Right forelimb (tissue), 1 donor: ENCODE measurements around the gene PIAS3.
"Not testable (repeated sequence)": the region's sequence is repeated elsewhere in the genome, so short reads cannot be mapped to it uniquely, and the experiment has no call there.

Source experiments
- DNase-seq: peaks from one replicate; pipeline ENCODE4 v3.0.0-alpha.2; 2018

The PIAS3 gene

GRCh38 chr1:145871994-145872924 is 13.4 kb upstream of the PIAS3 start:
- DNase-seq: peak; percentile 77

DNA sequence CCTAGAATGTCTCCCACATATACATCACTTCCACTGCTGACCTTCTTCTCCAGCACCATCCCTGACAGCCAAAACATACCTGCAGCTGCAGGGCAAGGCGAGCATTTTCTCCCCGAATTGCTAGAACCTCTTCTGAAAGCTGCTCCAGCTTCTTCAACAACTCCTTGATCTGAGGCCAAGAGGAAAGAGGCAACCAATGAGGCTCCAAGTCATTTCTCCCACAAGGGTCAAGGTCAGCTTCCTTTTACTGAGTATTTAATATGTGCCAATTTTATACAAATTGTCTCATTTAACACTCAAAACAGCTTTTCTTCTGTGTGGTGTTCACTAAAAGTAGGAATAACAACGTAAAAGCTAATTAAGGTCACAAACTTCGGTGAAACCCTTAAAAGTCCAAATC is 9.4 kb upstream of the PIAS3 start:
- no peak for DNase-seq

DNA sequence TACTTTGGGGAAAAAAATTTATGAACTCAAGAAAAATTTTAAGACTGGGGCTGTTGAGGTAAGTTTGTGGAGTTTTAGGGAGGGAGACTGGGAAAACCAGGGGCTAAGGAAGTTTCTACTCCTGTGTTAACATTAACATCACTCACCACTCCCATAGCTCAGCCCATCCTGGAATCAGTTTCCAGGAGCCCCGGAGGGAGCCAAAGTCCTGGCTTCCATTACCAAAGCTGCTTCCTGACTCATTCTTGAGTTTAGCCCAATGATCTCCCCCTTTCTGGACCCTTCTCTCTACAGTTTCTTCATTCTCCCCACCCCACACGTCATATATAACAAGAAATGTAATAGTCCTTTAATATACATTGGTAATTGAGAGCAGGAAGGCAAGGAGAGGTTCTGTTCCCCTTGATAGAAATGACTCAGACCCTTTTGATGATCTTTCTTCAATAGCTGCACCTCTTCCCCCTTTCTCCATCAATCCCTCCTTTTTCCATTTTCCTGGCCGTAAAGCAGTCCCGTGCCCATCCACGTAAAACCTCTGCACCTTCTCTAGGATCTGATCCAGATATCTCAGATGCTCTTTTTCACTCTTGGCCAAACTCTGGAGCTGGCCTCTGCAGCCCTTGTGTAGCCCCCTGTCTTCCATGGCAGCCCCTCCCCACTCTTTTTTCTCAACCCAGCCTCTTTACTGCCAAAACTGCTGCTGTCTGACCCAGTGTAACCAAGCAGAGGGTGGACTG is 4.6 kb upstream of the PIAS3 start:
- DNase-seq: peak; percentile 85

- DNase-seq: peak; percentile 92
Measured at GRCh38 chr1:145859491-145860023, 676 bp upstream of the PIAS3 start.

DNA sequence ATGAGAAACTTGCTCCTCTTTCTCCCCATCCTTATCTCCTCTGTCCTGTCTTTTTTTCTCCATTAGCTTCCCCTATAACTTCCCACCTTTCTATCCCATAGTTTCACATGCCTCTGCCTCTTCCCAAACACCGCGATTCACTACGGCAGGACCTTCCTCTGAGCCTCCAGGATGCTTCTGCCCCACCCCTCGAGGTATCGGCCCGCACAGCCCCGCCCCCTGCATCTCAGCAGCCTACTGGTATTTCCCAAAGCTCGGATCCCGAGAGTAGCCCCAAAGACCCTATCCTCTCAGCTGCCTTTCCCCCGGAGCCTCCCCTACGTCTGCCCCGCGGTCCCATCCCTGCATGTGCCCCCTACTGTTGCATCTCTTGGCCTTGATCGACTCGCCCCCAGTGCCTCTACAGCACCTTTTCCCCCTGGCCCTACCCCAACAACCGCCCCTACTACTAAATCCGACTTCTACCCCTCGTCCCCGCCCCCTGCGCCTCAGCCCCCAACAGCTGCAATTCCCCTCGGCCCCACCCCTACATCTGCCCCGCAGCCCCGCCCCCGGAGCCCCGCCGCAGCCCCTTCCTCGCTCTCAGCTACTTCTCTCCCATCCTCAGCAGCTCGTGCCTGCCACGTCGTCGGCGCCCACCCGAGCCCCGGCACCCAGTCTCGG is 512 bp downstream of the PIAS3 start:
- no peak for DNase-seq

GRCh38 chr1:145857170-145857569 is 1.7 kb downstream of the PIAS3 start:
- no peak for DNase-seq

- DNase-seq: no peak
Measured at GRCh38 chr1:145855426-145855948, 3.4 kb downstream of the PIAS3 start.

DNA sequence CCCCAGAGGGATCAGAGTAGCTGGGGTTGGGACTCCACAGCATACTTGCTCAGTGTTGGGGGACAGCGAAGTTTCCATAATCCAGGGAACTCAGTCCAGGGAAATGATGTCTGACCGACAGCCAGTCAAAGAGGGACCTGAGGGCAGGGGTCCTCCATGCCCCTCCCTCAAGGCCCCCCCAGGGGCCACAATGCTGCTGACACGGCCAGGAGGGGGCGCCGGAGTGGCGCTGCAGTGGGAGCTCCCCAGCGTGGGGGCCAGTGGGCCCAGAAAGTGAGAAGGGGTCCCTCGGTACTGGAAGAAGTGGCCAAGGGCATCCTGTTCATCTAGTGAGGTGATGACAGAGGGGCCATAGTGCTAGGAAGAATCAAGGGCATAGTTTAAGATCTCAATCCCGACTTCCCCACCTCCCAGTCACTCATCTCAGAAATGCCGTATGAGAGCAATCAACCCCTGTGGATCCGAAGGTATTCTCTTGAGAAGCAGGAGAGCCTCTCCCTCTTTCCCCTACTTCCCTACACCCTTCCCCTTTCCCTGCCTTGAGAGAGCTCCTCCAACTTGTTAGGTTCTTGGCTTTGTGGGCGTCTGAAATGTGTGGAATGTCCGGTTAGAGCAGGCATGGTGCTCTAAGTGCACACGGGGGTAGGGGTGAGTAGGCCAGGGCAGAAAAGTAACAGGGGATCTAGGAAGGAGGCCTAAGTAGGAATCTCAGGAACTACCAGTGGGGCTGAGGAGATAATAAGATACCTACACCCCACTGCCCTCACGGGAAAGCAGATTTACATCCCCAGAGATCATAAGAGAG is 9.3 kb downstream of the PIAS3 start:
- no peak for DNase-seq

DNA sequence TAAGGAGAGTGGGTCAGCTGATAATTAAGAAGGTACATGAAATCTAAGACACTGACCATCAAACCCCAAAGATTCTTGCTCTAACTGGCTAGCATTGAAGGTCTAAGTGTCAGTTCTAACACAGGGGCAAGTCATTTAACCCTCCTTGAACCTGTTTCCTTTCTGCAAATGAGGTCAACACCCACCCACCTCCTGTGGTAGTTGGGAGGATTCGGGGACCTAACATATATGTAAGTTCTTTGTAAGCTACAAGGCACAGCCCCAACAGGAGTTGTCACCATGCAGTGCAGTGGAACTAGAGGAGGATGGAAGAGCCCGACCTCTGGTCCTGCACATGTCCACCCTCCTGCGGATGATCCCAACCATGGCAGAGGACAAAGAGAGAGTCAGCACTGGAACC is 11.1 kb downstream of the PIAS3 start:
- DNase-seq: no peak

DNA sequence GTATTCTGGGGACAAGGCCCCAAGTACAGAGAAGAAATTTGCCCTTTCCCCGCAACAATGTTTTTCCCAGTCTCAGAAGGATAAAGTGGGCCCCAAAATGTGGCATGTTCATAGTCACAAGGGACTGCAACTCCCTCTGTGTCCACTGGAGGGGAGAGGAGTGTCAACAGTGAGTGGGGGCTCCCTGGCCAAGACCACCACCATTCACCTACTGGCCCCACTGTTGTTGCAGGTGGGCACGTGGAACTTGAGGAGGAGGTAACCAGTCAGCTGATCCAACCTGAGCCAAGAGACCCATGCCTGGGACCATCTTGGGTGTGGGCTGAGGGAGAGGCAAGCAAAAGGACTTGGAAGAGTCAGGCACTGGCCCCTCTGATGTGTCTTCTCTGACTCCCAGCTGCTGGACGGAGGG is 12.7 kb downstream of the PIAS3 start:
- DNase-seq: peak; percentile 70

DNA sequence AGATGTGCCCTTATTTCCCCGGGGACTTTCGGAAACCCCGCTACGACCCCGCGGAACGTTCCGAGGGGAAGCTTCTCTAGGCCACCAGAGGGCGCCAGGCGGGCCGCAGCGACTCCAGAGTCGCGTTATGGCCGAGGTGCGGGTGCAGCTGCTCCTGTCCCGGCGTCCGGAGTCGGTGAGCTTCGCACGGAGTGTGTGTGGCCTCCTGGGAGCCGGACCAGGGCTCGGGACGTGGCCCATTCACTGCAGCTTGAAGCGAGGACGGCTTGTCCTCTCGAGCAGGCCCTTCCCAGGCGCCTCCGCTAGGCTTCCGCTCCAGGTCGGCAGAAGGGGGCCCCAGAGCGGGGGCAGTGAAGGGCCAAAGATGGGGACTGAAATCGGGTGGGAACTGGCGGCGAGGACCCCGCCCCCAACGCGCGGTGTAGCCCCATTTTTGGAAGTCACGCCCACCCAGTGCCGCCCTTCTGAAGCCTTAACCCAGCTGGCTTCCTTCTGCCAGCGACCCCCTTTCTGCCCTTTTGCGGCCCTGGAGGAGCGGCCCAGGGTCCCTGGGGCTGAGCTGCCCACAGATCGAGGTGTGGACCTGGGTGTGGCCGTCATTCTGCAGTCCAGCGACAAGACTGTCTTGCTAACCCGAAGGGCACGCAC is 13.2 kb downstream of the PIAS3 start, which contains the start of gene NUDT17:
Gene NUDT17 (plus strand): TSS at position 117 of the 648 bp plus-strand sequence. CDS start 11 bp downstream, at position 128.
- peak; percentile 86 for DNase-seq

- DNase-seq: no peak
Measured at GRCh38 chr1:145845144-145845513, 13.8 kb downstream of the PIAS3 start.

DNA sequence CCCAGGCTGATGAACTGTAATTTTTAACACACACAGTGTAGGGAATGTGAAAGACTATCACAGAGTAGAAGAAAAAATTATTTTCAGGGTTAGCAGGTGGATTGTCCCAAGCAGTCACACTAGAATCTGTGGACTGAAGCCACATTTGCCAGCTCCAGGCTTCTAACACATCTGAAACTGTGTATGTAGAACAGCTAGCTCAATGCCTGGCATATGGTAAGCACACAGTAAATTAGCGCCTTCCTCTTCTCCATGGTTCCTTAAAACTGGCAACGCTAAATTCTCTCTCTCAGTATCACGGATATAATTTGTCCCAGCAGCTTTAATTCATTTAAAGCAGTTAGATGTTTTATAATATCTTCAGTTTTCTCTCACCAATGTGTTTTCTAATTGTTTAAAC is 15.8 kb downstream of the PIAS3 start:
- no peak for DNase-seq

DNA sequence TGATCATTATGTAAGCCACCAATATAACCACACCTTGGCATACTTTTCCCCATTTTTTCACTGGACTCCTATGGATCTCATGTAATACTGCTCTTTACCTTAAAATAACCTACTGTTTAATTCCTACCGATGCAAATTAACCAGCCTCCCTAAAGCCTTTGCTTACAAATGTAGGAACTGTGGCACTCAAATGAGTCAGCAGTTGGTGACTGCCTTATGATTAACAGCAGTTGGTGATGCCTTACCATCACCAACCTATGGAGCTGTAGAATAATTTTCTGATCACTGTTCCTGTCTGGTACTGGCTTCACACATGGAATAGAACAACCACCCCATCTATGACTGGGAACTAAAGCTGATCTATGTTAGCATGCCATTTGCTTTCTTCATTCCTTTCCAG is 21.2 kb downstream of the PIAS3 start:
- DNase-seq: no peak

GRCh38 chr1:145830810-145831209 is 28.1 kb downstream of the PIAS3 start:
- not testable (repeated sequence) for DNase-seq

DNA sequence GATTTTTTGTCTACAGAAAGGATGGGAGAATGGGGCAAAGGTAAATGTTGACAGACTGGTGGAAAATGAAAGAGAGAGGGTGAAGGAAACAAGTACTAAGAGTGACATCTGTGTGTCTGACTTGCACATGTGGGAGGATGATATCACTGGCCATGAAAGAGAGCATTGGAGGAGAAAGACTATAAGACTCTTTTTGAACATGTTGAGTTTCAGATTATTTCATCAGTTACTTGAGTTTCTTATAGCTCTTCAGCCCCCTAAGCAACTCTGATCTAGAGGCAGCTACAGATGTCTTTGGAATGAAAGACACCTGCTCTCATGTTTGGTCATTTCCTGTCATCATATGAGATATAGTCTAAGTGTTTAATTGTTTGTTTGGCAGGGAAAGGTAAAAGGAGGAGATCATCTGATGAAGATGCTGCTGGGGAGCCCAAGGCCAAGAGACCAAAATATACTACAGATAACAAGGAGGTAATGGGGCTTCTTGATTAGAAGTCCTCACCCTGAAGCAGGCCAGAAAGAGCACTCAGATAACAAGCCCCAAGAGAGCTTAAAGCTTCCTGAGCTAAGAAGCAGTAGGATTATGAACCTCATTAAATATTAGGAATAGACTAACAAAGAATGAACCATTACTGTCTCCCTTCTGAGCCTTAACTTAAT is 30.4 kb downstream of the PIAS3 start:
- no peak for DNase-seq

DNA sequence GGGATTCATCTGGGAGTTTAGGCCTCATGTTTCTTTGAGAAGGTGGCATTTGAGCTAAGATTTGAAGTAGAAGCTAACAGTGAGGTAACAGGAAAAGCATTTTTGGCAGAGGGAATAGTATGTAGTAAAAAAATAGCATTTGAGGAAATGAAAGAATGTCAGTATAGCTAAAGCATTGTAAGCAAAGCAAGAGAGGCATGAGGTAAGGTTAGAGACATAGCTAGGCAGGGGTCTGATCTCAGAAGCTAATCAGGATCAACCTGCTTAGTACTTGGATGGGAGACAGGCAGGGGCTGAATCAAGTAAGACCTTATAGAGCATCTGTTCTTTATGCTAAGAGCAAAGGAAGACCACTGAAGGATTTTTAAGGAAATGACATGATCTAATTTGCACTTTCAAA is 30.9 kb downstream of the PIAS3 start:
- no peak for DNase-seq

GRCh38 chr1:145826030-145826429 is 32.9 kb downstream of the PIAS3 start:
- DNase-seq: no peak

DNA sequence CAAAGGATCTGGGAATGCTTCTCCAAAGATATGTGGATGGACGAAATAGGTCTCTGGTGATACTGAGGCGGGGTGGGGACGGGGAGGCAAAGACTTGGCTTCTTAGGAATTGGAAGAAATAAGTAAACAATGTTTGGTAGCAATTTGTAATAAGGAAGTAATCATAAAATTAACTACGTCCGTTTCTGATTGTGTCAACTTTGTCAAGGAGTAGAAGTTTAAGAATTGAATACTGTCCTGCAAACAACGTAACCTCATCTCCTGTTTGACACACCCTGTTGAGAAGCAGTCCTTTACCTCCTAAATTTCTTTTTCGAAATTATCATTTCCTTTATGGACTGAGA is 34.4 kb downstream of the PIAS3 start:
- no peak for DNase-seq

DNA sequence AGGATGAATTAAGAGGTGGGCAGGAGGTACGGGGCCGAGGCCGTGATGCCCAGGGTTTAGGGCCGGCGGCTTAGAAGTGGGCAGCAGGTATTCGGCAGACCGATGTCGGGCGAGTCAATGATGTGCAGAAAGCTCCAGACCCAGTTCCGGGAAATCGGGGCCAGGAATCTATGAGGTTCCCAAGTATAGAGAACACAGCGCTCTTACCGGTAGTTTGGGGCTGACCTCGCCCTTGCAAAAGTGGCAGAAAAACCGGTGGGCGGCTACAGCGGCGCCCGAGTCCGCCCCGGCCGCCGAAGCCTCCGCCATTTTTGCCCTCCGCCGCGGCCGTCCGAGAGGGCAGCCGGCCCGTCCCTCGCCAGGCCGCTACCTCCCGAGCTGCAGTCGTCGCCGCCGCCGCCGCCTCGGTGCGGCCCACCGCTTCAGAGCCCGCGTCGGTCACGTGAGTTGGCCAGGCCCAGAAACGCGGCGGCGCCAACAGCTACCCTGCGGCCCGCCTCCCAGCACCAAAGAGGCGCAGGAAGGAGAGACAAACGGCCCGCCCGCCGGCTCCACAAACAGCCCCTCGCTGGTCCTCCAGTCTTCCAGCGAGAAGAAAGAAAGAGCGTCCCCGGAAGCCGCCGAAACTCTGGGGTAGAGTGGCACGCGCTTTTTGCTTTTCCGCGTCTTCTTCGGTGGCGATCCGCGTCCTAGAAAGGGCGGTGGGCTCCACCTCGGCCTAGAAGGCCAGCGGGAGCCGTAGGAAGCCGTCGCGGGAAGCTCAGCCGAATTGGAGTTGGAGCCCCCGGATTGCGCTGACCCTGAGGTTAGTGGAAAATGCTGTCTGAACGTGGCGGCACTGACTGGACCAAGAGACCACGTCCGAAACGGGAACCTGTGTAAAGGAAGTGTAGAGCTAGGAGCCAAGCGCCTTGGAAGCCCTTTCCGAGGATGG is 35.0 kb downstream of the PIAS3 start, which contains the start of the genes POLR3C and RNF115:
Gene POLR3C (plus strand): TSS at position 636 of the 934 bp plus-strand sequence. CDS start 1,577 bp downstream, outside the sequence.
Gene RNF115 (minus strand): TSS at position 531 of the 934 bp plus-strand sequence. CDS start 222 bp downstream, at position 309.
- peak; percentile 93 for DNase-seq
